H1 (cell line): ENCODE measurements around the gene IL1RAPL1. TPM values are rescaled to one million over a fixed set of nuclear protein-coding genes. Genes with fewer than 3 reads are reported as not detected.

Experiments used
- CTCF ChIA-PET: fragments of 300-600 bp; sonication (Branson Sonifier 250); formaldehyde crosslinking; loops from one replicate; lab custom pipeline; 2021; ENCODE audit not compliant: partially characterized antibody; lab: Charles Lee
- POLR2A ChIA-PET: fragments of 300-600 bp; sonication (Branson Sonifier 250); formaldehyde crosslinking; loops from one replicate; lab custom pipeline; 2021; ENCODE audit warnings: inconsistent platforms; ENCODE audit not compliant: partially characterized antibody; lab: Charles Lee
- DNase-seq, 2 experiments: peaks; one replicate each; pipeline versions ENCODE4 v3.0.0 to v3.0.0-alpha.2; 2010 to 2022; ENCODE audit warnings: low spot score in 2 of 2, low read depth in 1 of 2, mixed read lengths in 1 of 2
- FAIRE-seq: peaks from 2 replicates; lab custom pipeline; 2011; peaks lifted over from hg19 to GRCh38; lab: Jason Lieb, UNC
- H2AFZ ChIP-seq: 2 replicates; pipeline ENCODE4 v1.8.1; 2012; ENCODE audit warnings: low read length, inconsistent platforms
- H2AK5ac ChIP-seq: 2 replicates; pipeline ENCODE4 v1.6.1; 2013; ENCODE audit warnings: low read depth, low read length
- H2BK120ac ChIP-seq: replicated peaks from 2 replicates; pipeline ENCODE3; 2013; ENCODE audit warnings: low read depth, low read length, inconsistent platforms
- H2BK12ac ChIP-seq: 2 replicates; pipeline ENCODE4 v1.6.1; 2013; ENCODE audit warnings: low read depth, low read length
- H2BK15ac ChIP-seq: 2 replicates; pipeline ENCODE4 v1.6.1; 2013; ENCODE audit warnings: low read length
- H2BK20ac ChIP-seq: 2 replicates; pipeline ENCODE4 v1.6.1; 2013; ENCODE audit warnings: low read length
- H2BK5ac ChIP-seq: 2 replicates; pipeline ENCODE4 v1.6.1; 2013; ENCODE audit warnings: low read depth, low read length
- H3K14ac ChIP-seq: 2 replicates; pipeline ENCODE4 v1.6.1; 2013; ENCODE audit warnings: inconsistent platforms; ENCODE audit not compliant: insufficient read length
- H3K18ac ChIP-seq: 2 replicates; pipeline ENCODE4 v1.6.1; 2013; ENCODE audit warnings: low read length; ENCODE audit errors: extremely low read depth
- H3K23ac ChIP-seq: 2 replicates; pipeline ENCODE4 v1.6.1; 2013; ENCODE audit warnings: inconsistent platforms; ENCODE audit not compliant: insufficient read length
- H3K23me2 ChIP-seq: 2 replicates; pipeline ENCODE4 v1.6.1; 2013; ENCODE audit warnings: low read depth, low read length
- H3K27ac ChIP-seq: 2 replicates; pipeline ENCODE4 v1.6.1; 2011; ENCODE audit warnings: low read depth, low read length, inconsistent platforms
- H3K27me3 ChIP-seq, 4 experiments: replicated peaks in 1 of 4; 1 replicate in 1 of 4; 2 replicates in 3 of 4; pipeline versions ENCODE4 v1.6.1 to v1.8.1; 2011 to 2013; ENCODE audit warnings: low read length in 3 of 4, mild to moderate bottlenecking in 3 of 4, inconsistent platforms in 2 of 4, mixed read lengths in 2 of 4, moderate library complexity in 1 of 4; ENCODE audit not compliant: control insufficient read depth in 3 of 4, insufficient read depth in 3 of 4; ENCODE audit errors: extremely low read depth in 1 of 4
- H3K36me3 ChIP-seq, 4 experiments: 2 replicates each; pipeline versions ENCODE4 v1.6.1 to v1.8.1; 2011 to 2013; ENCODE audit warnings: mild to moderate bottlenecking in 4 of 4, low read length in 3 of 4, moderate library complexity in 2 of 4, control low read depth in 1 of 4, inconsistent platforms in 1 of 4; ENCODE audit not compliant: insufficient read depth in 4 of 4, control insufficient read depth in 2 of 4
- H3K4ac ChIP-seq: replicated peaks from 2 replicates; pipeline ENCODE3; 2013; ENCODE audit warnings: low read length, low read depth, mixed read lengths, inconsistent platforms; ENCODE audit not compliant: insufficient read length
- H3K4me1 ChIP-seq, 4 experiments: replicated peaks in 1 of 4; 1 replicate in 1 of 4; 2 replicates in 3 of 4; pipeline versions ENCODE4 v1.6.1 to v1.8.1; 2011 to 2013; ENCODE audit warnings: low read length in 3 of 4, inconsistent platforms in 2 of 4, mixed read lengths in 1 of 4; ENCODE audit not compliant: insufficient read depth in 4 of 4, control insufficient read depth in 3 of 4
- H3K4me2 ChIP-seq, 2 experiments: 2 replicates each; pipeline versions ENCODE4 v1.6.1 to v1.8.1; 2011 to 2013; ENCODE audit warnings: low read depth in 2 of 2, low read length in 2 of 2, control low read depth in 1 of 2, inconsistent platforms in 1 of 2, mild to moderate bottlenecking in 1 of 2; ENCODE audit not compliant: insufficient read depth in 1 of 2
- H3K4me3 ChIP-seq, 4 experiments: fragments of 200-600, 300-600 bp in 1 of 4; sonication (generic), shearing (Covaris generic), sonication (Bioruptor Twin) in 1 of 4; 2 replicates each; pipeline versions ENCODE4 v1.5.1 to v1.8.1; 2011 to 2016; ENCODE audit warnings: low read length in 4 of 4, low read depth in 3 of 4, control low read depth in 2 of 4, inconsistent platforms in 2 of 4, mild to moderate bottlenecking in 2 of 4, mixed read lengths in 1 of 4, moderate library complexity in 1 of 4; ENCODE audit not compliant: insufficient read depth in 2 of 4; ENCODE audit errors: extremely low read depth in 1 of 4
- H3K56ac ChIP-seq: replicated peaks from 2 replicates; pipeline ENCODE3; 2013; ENCODE audit warnings: low read depth, mild to moderate bottlenecking, mixed read lengths, low read length, inconsistent platforms; ENCODE audit not compliant: insufficient read length
- H3K79me1 ChIP-seq: 2 replicates; pipeline ENCODE4 v1.6.1; 2013; ENCODE audit warnings: low read depth, low read length, control low read depth
- H3K79me2 ChIP-seq, 2 experiments: 2 replicates each; pipeline versions ENCODE4 v1.6.1 to v1.8.1; 2012 to 2013; ENCODE audit warnings: low read length in 2 of 2, mild to moderate bottlenecking in 2 of 2, inconsistent platforms in 1 of 2; ENCODE audit not compliant: insufficient read depth in 2 of 2, control insufficient read depth in 1 of 2
- H3K9ac ChIP-seq, 4 experiments: replicated peaks in 1 of 4; 1 replicate in 1 of 4; 2 replicates in 3 of 4; pipeline versions ENCODE4 v1.6.1 to v1.8.1; 2011 to 2013; ENCODE audit warnings: low read depth in 3 of 4, low read length in 3 of 4, control low read depth in 2 of 4, mild to moderate bottlenecking in 2 of 4, moderate library complexity in 2 of 4, inconsistent platforms in 1 of 4; ENCODE audit errors: extremely low read depth in 1 of 4
- H3K9me3 ChIP-seq, 2 experiments: 2 replicates each; pipeline versions ENCODE4 v1.6.1 to v1.8.1; 2012 to 2013; ENCODE audit warnings: mild to moderate bottlenecking in 2 of 2, moderate library complexity in 2 of 2, control low read depth in 1 of 2, inconsistent platforms in 1 of 2, low read depth in 1 of 2, low read length in 1 of 2, mixed read lengths in 1 of 2; ENCODE audit not compliant: insufficient read depth in 2 of 2
- H4K20me1 ChIP-seq, 2 experiments: replicated peaks in 1 of 2; 2 replicates each; pipeline versions ENCODE3 to v1.8.1; 2011 to 2013; ENCODE audit warnings: inconsistent platforms in 2 of 2, low read length in 2 of 2, mild to moderate bottlenecking in 1 of 2; ENCODE audit not compliant: insufficient read depth in 2 of 2, control insufficient read depth in 1 of 2
- H4K5ac ChIP-seq: 2 replicates; pipeline ENCODE4 v1.6.1; 2013; ENCODE audit warnings: low read length, low read depth, mixed read lengths, inconsistent platforms; ENCODE audit not compliant: insufficient read length
- H4K8ac ChIP-seq: 2 replicates; pipeline ENCODE4 v1.8.0; 2013; ENCODE audit warnings: mild to moderate bottlenecking, moderate library complexity, low read length, inconsistent platforms; ENCODE audit not compliant: insufficient read depth; ENCODE audit errors: extremely low read depth
- H4K91ac ChIP-seq: replicated peaks from 2 replicates; pipeline ENCODE3; 2013; ENCODE audit warnings: low read length, mixed read lengths, inconsistent platforms; ENCODE audit not compliant: insufficient read length
- POU5F1 ChIP-seq: IDR thresholded peaks from 2 replicates; pipeline ENCODE4 v1.6.1; 2011; ENCODE audit warnings: low read depth, mild to moderate bottlenecking, low read length, moderate library complexity
- RAD21 ChIP-seq, 2 experiments: IDR thresholded peaks in 1 of 2; conservative IDR thresholded peaks in 1 of 2; 2 replicates each; pipeline ENCODE4 v1.6.1; 2011; ENCODE audit warnings: low read depth in 2 of 2, low read length in 2 of 2, improper control_type of control experiment in 1 of 2, inconsistent platforms in 1 of 2, mild to moderate bottlenecking in 1 of 2, moderate library complexity in 1 of 2
- WGBS, 2 experiments: shearing (Covaris generic) in 1 of 2; methylation state at CpG; one replicate each; pipeline versions ENCODE4 v1.1.6 to v1.1.7; 2013 to 2015; ENCODE audit warnings: low lambda C conversion rate in 2 of 2, mixed read lengths in 2 of 2, inconsistent platforms in 1 of 2, low coverage in 1 of 2, missing lambda C conversion rate in 1 of 2; ENCODE audit not compliant: insufficient replicate concordance in 2 of 2, insufficient coverage in 1 of 2, insufficient read length in 1 of 2; ENCODE audit errors: extremely low coverage in 1 of 2, missing lambda C conversion rate in 1 of 2; 5-methylcytosine and 5-hydroxymethylcytosine counted together
- polyA plus RNA-seq, 7 experiments: library from polyadenylated mRNA; depleted of rRNA in 3 of 7; stranded (reverse) in 5 of 7; unstranded in 2 of 7; fragments of >200 nt in 5 of 7; fragments of 200-250 nt in 2 of 7; gene quantifications; 1 replicate in 5 of 7; 2 replicates in 1 of 7; 4 replicates in 1 of 7; pipeline versions ENCODE4 v1.2.1 to v1.2.3, GENCODE V29; 2011 to 2013; ENCODE audit warnings: missing spikeins in 2 of 7, mixed read lengths in 2 of 7
- total RNA-seq: library from RNA; stranded (reverse); fragmentation: NEBNext Ultra II Directional; extraction: Animal tissue kit (Norgen Biotek cat#: 25700); gene quantifications from 2 replicates; pipeline ENCODE4 v1.2.1, GENCODE V29; 2021

IL1RAPL1 gene
- total and polyA plus RNA-seq, 2 of the 8 experiments (the other 6 are each of a cell fraction or from before 2014, with no cell fraction given), result 0.11 to 0.35 TPM

DNA sequence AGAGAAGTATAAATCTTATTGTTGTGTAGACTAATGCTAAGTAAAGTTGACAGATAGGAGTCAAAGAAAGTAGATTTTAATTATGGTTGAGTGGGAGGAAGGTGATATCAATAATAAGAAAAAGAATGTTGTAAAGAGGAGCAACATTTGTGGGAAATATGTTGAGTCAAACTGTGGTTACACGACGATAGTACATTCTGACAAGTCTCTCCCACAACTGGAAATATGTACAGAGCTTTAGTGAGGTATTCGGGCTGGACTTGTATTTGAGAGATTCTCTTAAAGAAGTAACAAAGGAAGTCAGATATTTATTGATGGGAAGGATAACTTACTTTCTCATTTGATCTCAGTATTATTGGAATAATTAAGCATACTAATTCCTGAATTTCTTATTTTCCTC is 1102.8 kb downstream of the IL1RAPL1 start:
- no peak for FAIRE-seq
- H3K9me3 ChIP-seq, result no peaks in the 10 kb centered on the region
- WGBS, 2 experiments, result 92% methylated on average over 3 of the region's 3 CpGs; no CpG with 5 or more reads in 1 of the 2 experiments
- TF ChIP-seq RAD21 (IDR thresholded peaks at IDR 0.05 in 1 of 2, conservative IDR thresholded peaks at IDR 0.05 in 1 of 2; ENCODE audit: low read depth in 2 of 2, low read length in 2 of 2), result no peak
- no peak for TF ChIP-seq POU5F1

More for the DNA sequence above, 1102.8 kb downstream of the IL1RAPL1 start:
- no peak overlapping the region for H3K4me3 ChIP-seq
- H3K23ac ChIP-seq, result no peak overlapping the region
- H3K79me2 ChIP-seq, result no peaks in the 10 kb centered on the region
- no peak overlapping the region for H3K4ac ChIP-seq
- no peaks in the 10 kb centered on the region for H3K23me2 ChIP-seq
- H2BK12ac ChIP-seq, result no peak overlapping the region
- no peak overlapping the region for H3K27ac ChIP-seq
- no peak overlapping the region for H3K14ac ChIP-seq
- H4K8ac ChIP-seq, result no peak overlapping the region
- no peak overlapping the region for H2AFZ ChIP-seq
- no peaks in the 10 kb centered on the region for H3K36me3 ChIP-seq
- no peaks in the 10 kb centered on the region for H3K27me3 ChIP-seq
- no peak overlapping the region for H4K5ac ChIP-seq
- CTCF ChIA-PET, result no interaction called here
- DNase-seq, result no peak
- H3K79me1 ChIP-seq, result no peaks in the 10 kb centered on the region
- no peak overlapping the region for H3K18ac ChIP-seq
- H3K4me2 ChIP-seq, result no peak overlapping the region
- H4K91ac ChIP-seq, result no peak overlapping the region
- no peak overlapping the region for H2BK20ac ChIP-seq
- no peak overlapping the region for H2BK15ac ChIP-seq
- no peak overlapping the region for H3K9ac ChIP-seq
- no peaks in the 10 kb centered on the region for H4K20me1 ChIP-seq
- POLR2A ChIA-PET, result no interaction called here
- no peak overlapping the region for H3K56ac ChIP-seq
- H3K4me1 ChIP-seq, result no peaks in the 10 kb centered on the region
- H2BK5ac ChIP-seq, result no peak overlapping the region
- H2BK120ac ChIP-seq, result no peak overlapping the region
- H2AK5ac ChIP-seq, result no peak overlapping the region
